Body of pancreas (tissue), 4 donors: ENCODE results near the gene C14orf132.

Source experiments
- CTCF ChIP-seq, 7 experiments: fragments of 450-650 bp in 4 of 7; fragments of 200-600 bp in 3 of 7; sonication (generic) in 3 of 7; IDR thresholded peaks; one replicate each; pipeline ENCODE4 v1.5.1; 2016 to 2019; ENCODE audit warnings: antibody characterized with exemption in 7 of 7
- POLR2A ChIP-seq, 3 donors: fragments of 450-650 bp; IDR thresholded peaks; one replicate each; pipeline ENCODE4 v1.6.1; 2016; ENCODE audit warnings: antibody characterized with exemption in 3 of 3, mild to moderate bottlenecking in 2 of 3

DNA sequence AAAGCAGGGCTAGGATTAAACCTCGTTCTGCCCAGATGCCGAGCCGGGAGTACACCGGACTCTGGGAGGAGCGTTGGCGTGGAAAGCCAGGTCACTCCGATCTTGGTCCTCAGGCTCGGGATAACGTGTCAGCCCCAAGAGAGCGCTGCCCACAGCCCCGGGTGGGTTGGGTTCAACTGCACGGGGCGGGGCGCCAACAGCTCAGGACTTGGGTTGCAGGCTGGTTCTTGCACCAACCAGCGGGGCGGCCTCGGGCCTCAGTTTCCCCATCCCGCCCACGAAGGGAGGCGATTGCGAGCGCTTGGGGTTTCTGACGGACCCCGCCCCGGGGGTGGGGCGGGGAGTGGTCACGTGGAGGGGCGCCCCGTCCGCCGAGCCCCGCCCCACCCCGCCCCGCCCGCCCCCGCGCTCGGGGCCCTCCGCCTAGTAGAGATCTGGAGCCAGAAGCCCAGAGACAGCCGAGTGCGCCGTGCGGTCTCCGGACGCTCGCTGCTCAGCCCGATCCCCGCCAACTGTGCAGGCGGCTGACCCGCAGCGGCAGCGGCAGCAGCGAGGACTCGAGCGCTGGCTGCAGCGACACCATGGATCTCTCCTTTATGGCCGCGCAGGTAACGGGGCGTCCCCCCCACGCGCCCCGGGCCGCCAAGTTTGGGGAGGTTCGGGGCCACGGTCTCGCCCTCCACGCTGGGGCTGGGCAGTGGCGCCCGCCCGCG, at the start of gene C14orf132:
- no peak for TF ChIP-seq CTCF (IDR thresholded peaks at IDR 0.05)
- TF ChIP-seq POLR2A (IDR thresholded peaks at IDR 0.05) = peak in 2 of 3 donors; percentile 47 to 57
